Keratinocyte (primary cell): ENCODE results near the gene MAP2K2.

Experiments
- EZH2 ChIP-seq: IDR thresholded peaks from one replicate; pipeline ENCODE4 v1.6.1; 2012; ENCODE audit warnings: inconsistent platforms, mild to moderate bottlenecking, low read length, moderate library complexity
- TF ChIP-seq, protein P1 (sequence below), 3 experiments: IDR thresholded peaks in 1 of 3; conservative IDR thresholded peaks in 1 of 3; optimal IDR thresholded peaks in 1 of 3; 2 replicates in 2 of 3; 3 replicates in 1 of 3; pipeline versions ENCODE3 to v1.5.1; 2011; ENCODE audit warnings: low read length in 3 of 3, mild to moderate bottlenecking in 3 of 3, moderate library complexity in 2 of 3, control low read depth in 1 of 3, inconsistent platforms in 1 of 3; ENCODE audit not compliant: insufficient read depth in 2 of 3; ENCODE audit errors: extremely low read depth in 1 of 3

DNA sequence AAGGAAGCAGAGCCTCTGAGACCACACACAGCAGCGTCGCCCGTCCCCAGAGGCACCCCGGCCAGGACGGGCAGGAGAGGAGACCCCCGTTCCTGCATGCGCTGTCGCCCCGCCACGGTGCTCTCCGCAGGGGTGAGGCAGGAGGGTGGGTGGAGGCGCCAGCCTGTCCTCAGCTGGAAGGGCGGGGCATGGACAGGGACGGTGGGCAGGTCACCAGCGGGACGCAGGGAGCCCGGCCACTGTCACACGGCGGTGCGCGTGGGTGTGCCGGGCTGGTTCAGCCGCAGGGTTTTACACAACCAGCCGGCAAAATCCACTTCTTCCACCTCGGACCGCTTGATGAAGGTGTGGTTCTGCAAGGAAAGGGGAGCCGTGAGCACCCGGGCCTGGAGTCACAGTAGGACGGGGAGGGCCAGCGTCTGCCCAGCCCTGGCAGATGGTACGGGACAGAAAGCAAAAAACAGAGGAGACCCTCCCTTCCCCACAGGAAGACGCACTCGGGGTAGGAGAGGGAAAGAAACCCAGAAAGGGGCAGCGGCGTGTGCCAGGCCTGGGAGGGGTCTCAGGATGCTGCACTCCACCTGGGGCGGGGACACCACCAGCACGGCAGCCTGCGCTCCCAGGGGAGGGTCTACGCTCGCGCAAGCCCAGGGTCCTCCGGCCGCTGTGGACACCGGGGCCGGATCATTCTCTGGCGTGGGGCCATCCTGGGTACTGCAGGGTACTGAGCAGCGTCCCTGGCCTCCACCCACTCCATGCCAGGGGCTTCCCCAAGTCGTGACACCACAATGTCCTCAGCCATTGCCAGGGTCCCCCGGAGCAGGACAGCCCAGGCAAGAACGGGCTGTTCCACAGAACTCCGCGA is 33.3 kb downstream of the MAP2K2 start:
- TF ChIP-seq, protein P1, sequence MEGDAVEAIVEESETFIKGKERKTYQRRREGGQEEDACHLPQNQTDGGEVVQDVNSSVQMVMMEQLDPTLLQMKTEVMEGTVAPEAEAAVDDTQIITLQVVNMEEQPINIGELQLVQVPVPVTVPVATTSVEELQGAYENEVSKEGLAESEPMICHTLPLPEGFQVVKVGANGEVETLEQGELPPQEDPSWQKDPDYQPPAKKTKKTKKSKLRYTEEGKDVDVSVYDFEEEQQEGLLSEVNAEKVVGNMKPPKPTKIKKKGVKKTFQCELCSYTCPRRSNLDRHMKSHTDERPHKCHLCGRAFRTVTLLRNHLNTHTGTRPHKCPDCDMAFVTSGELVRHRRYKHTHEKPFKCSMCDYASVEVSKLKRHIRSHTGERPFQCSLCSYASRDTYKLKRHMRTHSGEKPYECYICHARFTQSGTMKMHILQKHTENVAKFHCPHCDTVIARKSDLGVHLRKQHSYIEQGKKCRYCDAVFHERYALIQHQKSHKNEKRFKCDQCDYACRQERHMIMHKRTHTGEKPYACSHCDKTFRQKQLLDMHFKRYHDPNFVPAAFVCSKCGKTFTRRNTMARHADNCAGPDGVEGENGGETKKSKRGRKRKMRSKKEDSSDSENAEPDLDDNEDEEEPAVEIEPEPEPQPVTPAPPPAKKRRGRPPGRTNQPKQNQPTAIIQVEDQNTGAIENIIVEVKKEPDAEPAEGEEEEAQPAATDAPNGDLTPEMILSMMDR (optimal IDR thresholded peaks at IDR 0.05 in 1 of 3, IDR thresholded peaks at IDR 0.05 in 1 of 3, conservative IDR thresholded peaks at IDR 0.05 in 1 of 3; ENCODE audit: extremely low read depth in 1 of 3, insufficient read depth in 2 of 3, low read length in 3 of 3), result no peak
- TF ChIP-seq EZH2, result no peak
